Fibroblast of lung (primary cell): Measurements from ENCODE around the gene CELSR2. TPM values are rescaled to one million over a fixed set of nuclear protein-coding genes. Genes with fewer than 3 reads are reported as not detected.

Experiments used
- DNase-seq, 2 donors: peaks; one replicate each; pipeline versions ENCODE4 v3.0.0 to v3.0.0-alpha.2; 2010; ENCODE audit warnings: low read depth in 2 of 2
- H2AFZ ChIP-seq: 2 replicates; pipeline ENCODE4 v1.5.1; 2012; ENCODE audit warnings: low read length, control low read depth, inconsistent platforms
- H3K27ac ChIP-seq: 2 replicates; pipeline ENCODE4 v1.5.1; 2011; ENCODE audit warnings: low read length, control low read depth; ENCODE audit not compliant: insufficient read depth
- H3K27me3 ChIP-seq: 2 replicates; pipeline ENCODE4 v1.5.1; 2011; ENCODE audit warnings: mild to moderate bottlenecking, low read length; ENCODE audit not compliant: control insufficient read depth, insufficient read depth
- H3K36me3 ChIP-seq: 2 replicates; pipeline ENCODE4 v1.5.1; 2011; ENCODE audit warnings: low read length; ENCODE audit not compliant: control insufficient read depth, insufficient read depth
- H3K4me1 ChIP-seq: 2 replicates; pipeline ENCODE4 v1.5.1; 2011; ENCODE audit warnings: low read length; ENCODE audit not compliant: control insufficient read depth, insufficient read depth; ENCODE audit errors: extremely low read depth
- H3K4me2 ChIP-seq: 2 replicates; pipeline ENCODE4 v1.5.1; 2011; ENCODE audit warnings: low read length, control low read depth; ENCODE audit not compliant: insufficient read depth; ENCODE audit errors: extremely low read depth
- H3K4me3 ChIP-seq, 4 experiments: fragments of 200-600 bp in 1 of 4; sonication (generic) in 1 of 4; replicated peaks in 1 of 4; 2 replicates each; pipeline ENCODE4 v1.5.1; 2011 to 2016; ENCODE audit warnings: low read length in 4 of 4, low read depth in 3 of 4, mild to moderate bottlenecking in 3 of 4, control low read depth in 2 of 4, inconsistent platforms in 1 of 4, mixed read lengths in 1 of 4; ENCODE audit not compliant: insufficient read depth in 1 of 4; ENCODE audit errors: control extremely low read depth in 1 of 4
- H3K79me2 ChIP-seq: 2 replicates; pipeline ENCODE4 v1.5.1; 2012; ENCODE audit warnings: mild to moderate bottlenecking, low read length, inconsistent platforms; ENCODE audit not compliant: control insufficient read depth, insufficient read depth
- H3K9ac ChIP-seq: 2 replicates; pipeline ENCODE4 v1.5.1; 2011; ENCODE audit warnings: mild to moderate bottlenecking, low read length, control low read depth; ENCODE audit not compliant: insufficient read depth
- H3K9me3 ChIP-seq: 2 replicates; pipeline ENCODE4 v1.5.1; 2012; ENCODE audit warnings: low read depth, low read length; ENCODE audit not compliant: control insufficient read depth, insufficient read depth
- H4K20me1 ChIP-seq: 2 replicates; pipeline ENCODE4 v1.5.1; 2011; ENCODE audit warnings: low read length; ENCODE audit not compliant: control insufficient read depth, insufficient read depth; ENCODE audit errors: extremely low read depth
- CTCF ChIP-seq, 2 donors: IDR thresholded peaks in 1 of 2; conservative IDR thresholded peaks in 1 of 2; 1 replicate in 1 of 2; 2 replicates in 1 of 2; pipeline ENCODE4 v1.5.1; 2011 to 2012; ENCODE audit warnings: low read length in 2 of 2, control low read depth in 1 of 2, inconsistent platforms in 1 of 2, low read depth in 1 of 2, mild to moderate bottlenecking in 1 of 2
- EZH2 ChIP-seq: IDR thresholded peaks from 2 replicates; pipeline ENCODE4 v1.5.1; 2012; ENCODE audit warnings: low read length, control low read depth, mild to moderate bottlenecking; ENCODE audit errors: missing control alignments
- polyA plus RNA-seq, 2 donors: library from polyadenylated mRNA; depleted of rRNA in 1 of 2; stranded (reverse) in 1 of 2; unstranded in 1 of 2; fragments of >200 nt; gene quantifications; 2 replicates each; pipeline ENCODE4 v1.2.1, GENCODE V29; 2011 to 2012; ENCODE audit warnings: missing spikeins in 1 of 2
- total RNA-seq: library from RNA; depleted of rRNA; stranded (reverse); fragments of >200 nt; gene quantifications from 2 replicates; pipeline ENCODE4 v1.2.1, GENCODE V29; 2014

The CELSR2 gene
- total and polyA plus RNA-seq, 2 donors (not counting 1 experiment from before 2014, with no cell fraction given), result 0.67 to 3.5 TPM

- no peak for TF ChIP-seq CTCF (conservative IDR thresholded peaks at IDR 0.05 in 1 of 2, IDR thresholded peaks at IDR 0.05 in 1 of 2; ENCODE audit: low read depth in 1 of 2, low read length in 2 of 2)
- no peak for TF ChIP-seq EZH2
- no peaks in the 10 kb centered on the region for H3K9me3 ChIP-seq
- no peaks in the 10 kb centered on the region for H3K4me1 ChIP-seq
- H2AFZ ChIP-seq, result no peak overlapping the region
- H3K9ac ChIP-seq, result no peak overlapping the region
- H3K27ac ChIP-seq, result no peak overlapping the region
- H3K36me3 ChIP-seq, result no peaks in the 10 kb centered on the region
- no peaks in the 10 kb centered on the region for H4K20me1 ChIP-seq
- no peak for DNase-seq
- H3K4me2 ChIP-seq, result no peak overlapping the region
- no peaks in the 10 kb centered on the region for H3K79me2 ChIP-seq
- H3K27me3 ChIP-seq, result peaks cover 2% of the 10 kb centered on the region
- H3K4me3 ChIP-seq, result no peak overlapping the region
Measured at GRCh38 chr1:109247401-109248365, 1.7 kb upstream of the CELSR2 start.

- Histone ChIP-seq H4K20me1 (no peaks in the 10 kb centered on the region), H2AFZ (no peak overlapping the region), H3K4me1 (no peaks in the 10 kb centered on the region), H3K27me3 (peaks cover 2% of the 10 kb centered on the region), H3K79me2 (no peaks in the 10 kb centered on the region), H3K4me3 (no peak overlapping the region), H3K9ac (no peak overlapping the region), H3K9me3 (no peaks in the 10 kb centered on the region), H3K36me3 (no peaks in the 10 kb centered on the region), H3K4me2 (no peak overlapping the region), H3K27ac (no peak overlapping the region)
- TF ChIP-seq CTCF (conservative IDR thresholded peaks at IDR 0.05 in 1 of 2, IDR thresholded peaks at IDR 0.05 in 1 of 2; ENCODE audit: low read depth in 1 of 2, low read length in 2 of 2), result no peak
- DNase-seq, result no peak
Measured at GRCh38 chr1:109248444-109248796, 919 bp upstream of the CELSR2 start.

- Histone ChIP-seq H3K27ac (no peak overlapping the region), H3K79me2 (no peaks in the 10 kb centered on the region), H3K4me1 (peaks cover 5% of the 10 kb centered on the region), H3K9me3 (no peaks in the 10 kb centered on the region), H3K36me3 (no peaks in the 10 kb centered on the region), H3K4me2 (peak overlapping the region; percentile 75), H4K20me1 (no peaks in the 10 kb centered on the region), H3K27me3 (peaks cover 2% of the 10 kb centered on the region), H3K4me3 (peak overlapping the region in 2 of 4 experiments; percentile 37 to 50), H2AFZ (no peak overlapping the region), H3K9ac (peak overlapping the region; percentile 37)
- no peak for TF ChIP-seq CTCF (conservative IDR thresholded peaks at IDR 0.05 in 1 of 2, IDR thresholded peaks at IDR 0.05 in 1 of 2; ENCODE audit: low read depth in 1 of 2, low read length in 2 of 2)
- TF ChIP-seq EZH2, result no peak
- no peak for DNase-seq
Measured at GRCh38 chr1:109249654-109250401, 489 bp downstream of the CELSR2 start.
